ENCODE measurements around the gene HMX1. TPM values are rescaled to one million over a fixed set of nuclear protein-coding genes. Genes with fewer than 3 reads are reported as not detected.
A peak's percentile ranks its signal among the peaks of the same experiment; 100 is the strongest.

The HMX1 gene
- total RNA-seq (ENCODE audit: unreplicated experiment) = not detected
- long read RNA-seq = 0 reads

GRCh38 chr4:8871417-8872401, at the start of gene HMX1:
TSS of gene HMX1 (minus strand) at chr4:8871839. CDS start at chr4:8871614, 225 bp downstream.
- Mint-ChIP-seq H3K27ac (ENCODE audit: unreplicated experiment) (no peak within 1 kb of the TSS), H3K4me3 (ENCODE audit: unreplicated experiment) (no peak within 1 kb of the TSS), H3K27me3 (ENCODE audit: unreplicated experiment) (peaks cover 49% of the 10 kb centered on the region), H3K9me3 (ENCODE audit: unreplicated experiment) (no peaks in the 10 kb centered on the region), H3K36me3 (ENCODE audit: low read depth, unreplicated experiment) (peaks cover 4% of the 10 kb centered on the region), H3K4me1 (ENCODE audit: unreplicated experiment) (peaks cover 11% of the 10 kb centered on the region)
- no peak for TF ChIP-seq CTCF (IDR thresholded peaks at IDR 0.05; ENCODE audit: unreplicated experiment)
- DNase-seq (ENCODE audit: low spot score) = peak; percentile 60

GRCh38 chr4:8920969-8921368, 49.3 kb upstream of the HMX1 start:
- no peak for TF ChIP-seq CTCF (IDR thresholded peaks at IDR 0.05; ENCODE audit: unreplicated experiment)
- Mint-ChIP-seq H3K27me3 (ENCODE audit: unreplicated experiment) (peaks cover 3% of the 10 kb centered on the region), H3K4me3 (ENCODE audit: unreplicated experiment) (no peak overlapping the region), H3K36me3 (ENCODE audit: low read depth, unreplicated experiment) (no peaks in the 10 kb centered on the region), H3K9me3 (ENCODE audit: unreplicated experiment) (no peaks in the 10 kb centered on the region), H3K27ac (ENCODE audit: unreplicated experiment) (no peak overlapping the region), H3K4me1 (ENCODE audit: unreplicated experiment) (no peaks in the 10 kb centered on the region)
- DNase-seq (ENCODE audit: low spot score) = no peak

DNA sequence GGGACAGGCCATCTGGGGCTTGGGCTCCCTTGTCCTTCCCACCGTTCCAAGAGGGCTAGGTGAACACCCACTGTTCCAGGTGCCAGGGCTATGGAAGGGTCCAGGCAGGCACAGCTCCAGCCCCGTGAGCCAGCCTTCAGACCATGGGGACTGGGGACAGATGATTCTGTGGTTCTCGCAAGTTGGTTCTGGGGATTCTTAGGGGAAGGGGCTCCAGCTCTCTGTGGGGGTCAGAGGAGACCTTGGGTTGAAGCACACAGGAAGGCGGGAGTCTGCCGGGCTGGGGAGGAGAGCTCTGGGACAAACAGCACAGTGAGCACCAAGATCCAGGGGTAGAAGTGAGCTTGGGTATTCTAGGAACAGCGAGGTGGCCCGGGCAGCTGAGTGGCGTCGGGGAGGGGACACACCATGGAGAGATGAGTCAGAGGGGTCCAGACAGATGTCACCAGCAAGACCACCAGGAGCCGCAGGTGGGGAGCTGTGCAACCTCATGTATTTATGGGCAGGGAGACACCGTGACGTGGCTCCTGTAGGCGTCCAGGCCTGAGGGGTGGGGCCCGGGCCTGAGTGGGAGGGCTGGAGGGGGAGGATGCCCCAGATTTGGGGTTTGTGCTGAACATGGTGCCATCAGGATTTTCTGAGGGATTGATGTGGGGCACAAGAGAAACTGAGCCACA, 48.8 kb upstream of the HMX1 start:
- Mint-ChIP-seq H3K36me3 (ENCODE audit: low read depth, unreplicated experiment) (no peaks in the 10 kb centered on the region), H3K27ac (ENCODE audit: unreplicated experiment) (no peak overlapping the region), H3K4me3 (ENCODE audit: unreplicated experiment) (no peak overlapping the region), H3K27me3 (ENCODE audit: unreplicated experiment) (peaks cover 3% of the 10 kb centered on the region), H3K4me1 (ENCODE audit: unreplicated experiment) (no peaks in the 10 kb centered on the region), H3K9me3 (ENCODE audit: unreplicated experiment) (no peaks in the 10 kb centered on the region)
- no peak for TF ChIP-seq CTCF (IDR thresholded peaks at IDR 0.05; ENCODE audit: unreplicated experiment)
- no peak for DNase-seq (ENCODE audit: low spot score)

DNA sequence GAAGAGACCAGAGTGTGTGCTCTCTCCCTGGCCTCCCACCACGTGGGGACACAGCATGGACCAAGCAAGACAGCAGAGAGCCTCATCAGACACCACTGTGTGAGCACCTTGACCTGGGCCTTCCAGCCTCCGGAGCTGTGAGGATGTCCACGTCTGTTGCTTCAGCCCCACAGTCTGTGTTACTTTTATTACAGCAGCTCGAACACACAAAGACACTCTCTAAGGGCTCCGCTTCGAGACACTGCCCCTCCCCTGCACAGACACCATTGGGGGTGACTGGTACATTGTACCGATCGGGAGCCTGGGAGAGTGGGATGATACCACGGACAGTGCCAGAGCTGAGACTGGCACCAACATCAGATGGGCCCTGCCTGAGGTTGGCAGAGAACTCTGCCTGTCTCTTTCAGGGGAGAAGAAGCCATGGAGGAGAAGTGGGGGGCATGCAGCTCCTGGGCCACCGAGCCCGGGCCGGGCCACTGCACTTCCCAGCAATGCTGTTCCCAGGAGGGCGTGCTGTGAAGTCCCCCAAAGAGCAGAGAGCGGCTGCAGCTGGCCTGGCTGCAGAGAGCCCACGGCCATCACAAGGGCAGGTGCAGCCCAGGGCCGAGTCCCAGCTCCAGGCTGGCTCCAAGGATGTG, 48.1 kb upstream of the HMX1 start:
- Mint-ChIP-seq H3K27me3 (ENCODE audit: unreplicated experiment) (peaks cover 3% of the 10 kb centered on the region), H3K36me3 (ENCODE audit: low read depth, unreplicated experiment) (no peaks in the 10 kb centered on the region), H3K4me3 (ENCODE audit: unreplicated experiment) (no peak overlapping the region), H3K9me3 (ENCODE audit: unreplicated experiment) (no peaks in the 10 kb centered on the region), H3K4me1 (ENCODE audit: unreplicated experiment) (no peaks in the 10 kb centered on the region), H3K27ac (ENCODE audit: unreplicated experiment) (no peak overlapping the region)
- TF ChIP-seq CTCF (IDR thresholded peaks at IDR 0.05; ENCODE audit: unreplicated experiment) = no peak
- DNase-seq (ENCODE audit: low spot score) = no peak

Measured in endothelial cell (in vitro differentiated cells).